Keratinocyte (primary cell): ENCODE data around the gene CNGA3. TPM values are rescaled to one million over a fixed set of nuclear protein-coding genes. Genes with fewer than 3 reads are reported as not detected.

Experiments used
- DNase-seq: peaks from one replicate; pipeline ENCODE4 v3.0.0-alpha.2; 2011; ENCODE audit warnings: low read depth, missing footprints, low spot score
- FAIRE-seq: peaks from 2 replicates; lab custom pipeline; 2011; peaks lifted over from hg19 to GRCh38; lab: Jason Lieb, UNC
- H2AFZ ChIP-seq: 2 replicates; pipeline ENCODE4 v1.6.0; 2012; ENCODE audit warnings: low read length, control low read depth, inconsistent platforms; ENCODE audit not compliant: control insufficient read depth
- H3K27ac ChIP-seq: 2 replicates; pipeline ENCODE4 v1.5.1; 2011; ENCODE audit warnings: low read length; ENCODE audit not compliant: control insufficient read depth, insufficient read depth
- H3K27me3 ChIP-seq: 3 replicates; pipeline ENCODE4 v1.6.0; 2011; ENCODE audit warnings: low read length; ENCODE audit not compliant: control insufficient read depth, insufficient read depth; ENCODE audit errors: extremely low read depth
- H3K36me3 ChIP-seq, 2 experiments: 2 replicates in 1 of 2; 3 replicates in 1 of 2; pipeline ENCODE4 v1.5.1; 2011; ENCODE audit warnings: low read length in 2 of 2, mild to moderate bottlenecking in 1 of 2; ENCODE audit not compliant: control insufficient read depth in 2 of 2, insufficient read depth in 2 of 2; ENCODE audit errors: extremely low read depth in 1 of 2
- H3K4me1 ChIP-seq: 3 replicates; pipeline ENCODE4 v1.5.1; 2011; ENCODE audit warnings: low read length; ENCODE audit not compliant: control insufficient read depth, insufficient read depth; ENCODE audit errors: extremely low read depth
- H3K4me2 ChIP-seq: 3 replicates; pipeline ENCODE4 v1.6.0; 2011; ENCODE audit warnings: low read depth, low read length; ENCODE audit not compliant: control insufficient read depth, insufficient read depth; ENCODE audit errors: extremely low read depth
- H3K4me3 ChIP-seq, 3 experiments: fragments of 200-600 bp in 1 of 3; sonication (generic) in 1 of 3; 2 replicates in 2 of 3; 3 replicates in 1 of 3; pipeline ENCODE4 v1.5.1; 2011 to 2016; ENCODE audit warnings: low read length in 3 of 3, mild to moderate bottlenecking in 3 of 3, control low read depth in 2 of 3, inconsistent platforms in 1 of 3, low read depth in 1 of 3, mixed read lengths in 1 of 3, mixed run types in 1 of 3, moderate library complexity in 1 of 3; ENCODE audit not compliant: control insufficient read depth in 2 of 3, insufficient read depth in 2 of 3; ENCODE audit errors: extremely low read depth in 1 of 3
- H3K79me2 ChIP-seq: 2 replicates; pipeline ENCODE4 v1.6.0; 2012; ENCODE audit warnings: low read length; ENCODE audit not compliant: control insufficient read depth, insufficient read depth
- H3K9ac ChIP-seq: 3 replicates; pipeline ENCODE4 v1.6.0; 2011; ENCODE audit warnings: low read length; ENCODE audit not compliant: control insufficient read depth, insufficient read depth; ENCODE audit errors: extremely low read depth
- H3K9me1 ChIP-seq: 3 replicates; pipeline ENCODE4 v1.6.0; 2011; ENCODE audit warnings: low read length; ENCODE audit not compliant: control insufficient read depth, insufficient read depth; ENCODE audit errors: extremely low read depth
- H3K9me3 ChIP-seq: 2 replicates; pipeline ENCODE4 v1.5.1; 2012; ENCODE audit warnings: low read depth, low read length; ENCODE audit not compliant: control insufficient read depth
- H4K20me1 ChIP-seq: 3 replicates; pipeline ENCODE4 v1.6.0; 2011; ENCODE audit warnings: low read length; ENCODE audit not compliant: control insufficient read depth, insufficient read depth; ENCODE audit errors: extremely low read depth
- EZH2 ChIP-seq: IDR thresholded peaks from one replicate; pipeline ENCODE4 v1.6.1; 2012; ENCODE audit warnings: inconsistent platforms, mild to moderate bottlenecking, low read length, moderate library complexity
- dilution Hi-C: fragments of 300-500 bp; cut with MboI; formaldehyde crosslinking; loops from one replicate; pipeline ENCODE4 v1.7.0; 2020; ENCODE audit warnings: low sequenced_read_pairs; ENCODE audit not compliant: extremely low pct_ligation_motif_present
- polyA plus RNA-seq, 5 experiments: library from polyadenylated mRNA; depleted of rRNA in 3 of 5; stranded (reverse) in 3 of 5; stranded (forward) in 1 of 5; unstranded in 1 of 5; fragments of >200 nt; gene quantifications; 1 replicate in 1 of 5; 2 replicates in 3 of 5; 3 replicates in 1 of 5; pipeline versions ENCODE4 v1.2.1 to v1.2.3, GENCODE V29; 2011 to 2012; ENCODE audit warnings: missing spikeins in 2 of 5, low read depth in 1 of 5, low replicate concordance in 1 of 5
- TF ChIP-seq, protein P1 (sequence below), 3 experiments: IDR thresholded peaks in 1 of 3; conservative IDR thresholded peaks in 1 of 3; optimal IDR thresholded peaks in 1 of 3; 2 replicates in 2 of 3; 3 replicates in 1 of 3; pipeline versions ENCODE3 to v1.5.1; 2011; ENCODE audit warnings: low read length in 3 of 3, mild to moderate bottlenecking in 3 of 3, moderate library complexity in 2 of 3, control low read depth in 1 of 3, inconsistent platforms in 1 of 3; ENCODE audit not compliant: insufficient read depth in 2 of 3; ENCODE audit errors: extremely low read depth in 1 of 3

Gene CNGA3
- polyA plus RNA-seq, 1 donor (not counting 4 experiments of a cell fraction or from before 2014, with no cell fraction given) = 0.01 TPM

DNA sequence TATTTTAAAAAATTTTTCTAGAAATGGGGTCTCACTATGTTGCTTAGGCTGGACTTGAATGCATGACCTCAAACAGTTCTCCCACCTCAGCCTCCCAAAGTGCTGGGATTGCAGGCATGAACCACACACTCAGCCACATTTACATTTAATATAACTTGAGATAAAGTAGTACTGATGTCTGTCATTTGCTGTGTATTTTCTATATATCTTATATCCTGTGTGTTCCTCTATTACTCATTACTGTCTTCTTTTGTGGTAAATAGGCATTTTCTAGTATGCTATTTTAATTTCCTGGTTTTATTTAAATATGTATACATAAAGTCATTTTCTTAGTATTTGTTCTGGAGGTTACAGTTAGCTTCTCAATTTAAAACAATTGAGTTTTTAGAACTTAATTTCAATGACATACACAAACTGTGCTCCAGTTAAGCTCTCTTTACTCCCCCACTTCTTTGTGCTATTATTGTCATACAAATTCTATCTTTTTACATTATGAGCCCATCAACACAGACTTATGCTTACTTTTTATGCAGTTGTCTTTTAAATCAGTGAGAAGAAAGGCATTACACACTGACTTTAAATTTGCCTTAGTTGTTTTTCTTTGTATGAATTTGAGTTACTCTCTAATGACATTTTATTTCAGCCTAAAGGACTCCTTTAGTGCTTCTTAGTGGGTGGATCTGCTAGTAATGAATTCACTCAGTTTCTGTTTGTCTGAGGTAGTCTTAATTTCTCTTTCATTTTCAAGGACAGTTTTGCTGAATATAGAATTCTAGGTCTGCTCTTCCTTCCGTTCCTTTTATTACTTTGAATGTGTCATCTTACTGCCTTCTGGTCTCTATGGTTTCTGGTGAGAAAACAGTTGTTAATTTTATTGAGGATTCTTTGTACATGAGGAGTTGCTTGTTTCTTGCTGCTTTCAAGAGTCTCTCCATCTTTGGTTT lies 92.2 kb downstream of the CNGA3 start:
- no peaks in the 10 kb centered on the region for H3K36me3 ChIP-seq
- H3K27me3 ChIP-seq = no peaks in the 10 kb centered on the region
- H2AFZ ChIP-seq = no peak overlapping the region
- H3K79me2 ChIP-seq = no peaks in the 10 kb centered on the region
- no peaks in the 10 kb centered on the region for H4K20me1 ChIP-seq
- H3K9ac ChIP-seq = no peak overlapping the region
- H3K9me1 ChIP-seq = no peaks in the 10 kb centered on the region
- DNase-seq = no peak
- H3K27ac ChIP-seq = no peak overlapping the region
- H3K4me1 ChIP-seq = no peaks in the 10 kb centered on the region
- dilution Hi-C loops = no loop called here
- H3K4me3 ChIP-seq = no peak overlapping the region
- FAIRE-seq = no peak
- H3K4me2 ChIP-seq = no peak overlapping the region
- H3K9me3 ChIP-seq = peaks cover 3% of the 10 kb centered on the region
- TF ChIP-seq, protein P1, sequence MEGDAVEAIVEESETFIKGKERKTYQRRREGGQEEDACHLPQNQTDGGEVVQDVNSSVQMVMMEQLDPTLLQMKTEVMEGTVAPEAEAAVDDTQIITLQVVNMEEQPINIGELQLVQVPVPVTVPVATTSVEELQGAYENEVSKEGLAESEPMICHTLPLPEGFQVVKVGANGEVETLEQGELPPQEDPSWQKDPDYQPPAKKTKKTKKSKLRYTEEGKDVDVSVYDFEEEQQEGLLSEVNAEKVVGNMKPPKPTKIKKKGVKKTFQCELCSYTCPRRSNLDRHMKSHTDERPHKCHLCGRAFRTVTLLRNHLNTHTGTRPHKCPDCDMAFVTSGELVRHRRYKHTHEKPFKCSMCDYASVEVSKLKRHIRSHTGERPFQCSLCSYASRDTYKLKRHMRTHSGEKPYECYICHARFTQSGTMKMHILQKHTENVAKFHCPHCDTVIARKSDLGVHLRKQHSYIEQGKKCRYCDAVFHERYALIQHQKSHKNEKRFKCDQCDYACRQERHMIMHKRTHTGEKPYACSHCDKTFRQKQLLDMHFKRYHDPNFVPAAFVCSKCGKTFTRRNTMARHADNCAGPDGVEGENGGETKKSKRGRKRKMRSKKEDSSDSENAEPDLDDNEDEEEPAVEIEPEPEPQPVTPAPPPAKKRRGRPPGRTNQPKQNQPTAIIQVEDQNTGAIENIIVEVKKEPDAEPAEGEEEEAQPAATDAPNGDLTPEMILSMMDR (optimal IDR thresholded peaks at IDR 0.05 in 1 of 3, IDR thresholded peaks at IDR 0.05 in 1 of 3, conservative IDR thresholded peaks at IDR 0.05 in 1 of 3; ENCODE audit: extremely low read depth in 1 of 3, insufficient read depth in 2 of 3, low read length in 3 of 3) = no peak
- TF ChIP-seq EZH2 = no peak

- H3K9me3 ChIP-seq = no peaks in the 10 kb centered on the region
- H3K27ac ChIP-seq = no peak overlapping the region
- H4K20me1 ChIP-seq = no peaks in the 10 kb centered on the region
- no peaks in the 10 kb centered on the region for H3K36me3 ChIP-seq
- H2AFZ ChIP-seq = no peak overlapping the region
- H3K4me2 ChIP-seq = no peak overlapping the region
- DNase-seq = no peak
- dilution Hi-C loops = no loop called here
- FAIRE-seq = no peak
- peaks cover 13% of the 10 kb centered on the region for H3K4me1 ChIP-seq
- no peaks in the 10 kb centered on the region for H3K27me3 ChIP-seq
- H3K9ac ChIP-seq = no peak overlapping the region
- no peaks in the 10 kb centered on the region for H3K9me1 ChIP-seq
- no peak overlapping the region for H3K4me3 ChIP-seq
- TF ChIP-seq, protein P1 (optimal IDR thresholded peaks at IDR 0.05 in 1 of 3, IDR thresholded peaks at IDR 0.05 in 1 of 3, conservative IDR thresholded peaks at IDR 0.05 in 1 of 3; ENCODE audit: extremely low read depth in 1 of 3, insufficient read depth in 2 of 3, low read length in 3 of 3) = no peak
- no peak for TF ChIP-seq EZH2
- H3K79me2 ChIP-seq = peaks cover 14% of the 10 kb centered on the region
These were observed 95.6 kb downstream of the CNGA3 start for GRCh38 chr2:98441706-98442450.
